ENCODE measurements around the gene PRKAG3.
A peak's percentile ranks its signal among the peaks of the same experiment; 100 is the strongest.
"Not testable (repeated sequence)": the region's sequence is repeated elsewhere in the genome, so short reads cannot be mapped to it uniquely, and the experiment has no call there.

The PRKAG3 gene

GRCh38 chr2:218861645-218862318 is 30.2 kb upstream of the PRKAG3 start:
- no peak for DNase-seq

DNA sequence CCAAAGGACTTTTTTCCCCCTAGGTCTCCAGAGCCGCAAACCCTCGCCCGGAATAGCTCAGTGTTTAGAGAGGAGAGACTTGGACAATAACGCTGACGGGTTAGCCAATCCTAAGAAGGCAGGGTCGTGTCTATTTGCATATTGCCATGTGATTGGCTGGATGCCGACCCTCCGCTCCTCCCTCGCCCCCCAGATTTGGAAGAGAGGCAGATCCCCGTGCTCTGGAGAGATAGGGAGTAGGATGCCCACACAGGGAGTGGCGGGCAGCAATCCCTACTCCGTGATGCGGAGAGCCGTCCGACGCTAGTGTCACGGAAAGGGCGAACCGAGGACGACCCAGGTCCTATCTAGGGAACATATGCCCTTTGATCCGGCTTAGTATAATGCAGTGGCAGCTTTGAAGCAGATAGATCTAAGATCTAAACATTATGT is 29.4 kb upstream of the PRKAG3 start:
- peak; percentile 86 for DNase-seq

DNA sequence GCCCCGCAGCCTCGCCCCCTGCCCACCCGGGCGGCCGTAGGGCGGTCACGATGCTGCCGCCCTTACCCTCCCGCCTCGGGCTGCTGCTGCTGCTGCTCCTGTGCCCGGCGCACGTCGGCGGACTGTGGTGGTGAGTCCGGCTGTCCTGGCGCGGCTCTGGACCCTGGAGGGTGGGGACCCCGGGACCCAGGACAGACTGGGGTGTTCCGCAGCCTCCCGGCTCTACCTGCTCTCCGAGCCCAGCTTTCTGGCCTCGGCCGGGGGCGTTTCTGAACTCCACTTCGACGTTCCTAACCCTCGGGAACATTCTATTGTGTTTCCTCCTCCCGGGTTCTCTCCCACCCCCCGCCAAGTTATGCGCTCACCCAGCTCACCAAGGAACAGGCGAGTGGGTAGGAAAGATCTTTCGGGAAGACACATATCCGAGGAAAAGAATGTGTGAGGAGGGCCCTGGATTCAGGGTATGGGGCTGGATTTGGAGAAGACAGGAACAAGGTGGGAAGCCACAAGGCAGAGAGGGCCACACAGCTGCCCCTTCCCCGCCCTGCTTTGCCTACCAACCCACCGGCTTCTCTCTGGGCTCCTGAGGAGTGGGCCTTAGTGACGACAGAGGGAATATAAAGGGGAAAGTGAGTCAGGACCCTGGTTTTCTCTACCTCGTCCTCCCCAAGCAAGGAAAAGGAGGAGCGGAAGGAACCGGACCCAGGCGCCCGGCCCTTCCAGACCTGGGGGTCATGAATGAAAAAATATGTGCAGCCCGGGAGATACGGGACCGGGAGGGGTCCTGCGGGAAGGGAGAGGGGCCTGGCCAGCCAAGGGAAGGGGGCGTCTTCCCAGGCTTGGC is 28.6 kb upstream of the PRKAG3 start:
- DNase-seq, result no peak

DNA sequence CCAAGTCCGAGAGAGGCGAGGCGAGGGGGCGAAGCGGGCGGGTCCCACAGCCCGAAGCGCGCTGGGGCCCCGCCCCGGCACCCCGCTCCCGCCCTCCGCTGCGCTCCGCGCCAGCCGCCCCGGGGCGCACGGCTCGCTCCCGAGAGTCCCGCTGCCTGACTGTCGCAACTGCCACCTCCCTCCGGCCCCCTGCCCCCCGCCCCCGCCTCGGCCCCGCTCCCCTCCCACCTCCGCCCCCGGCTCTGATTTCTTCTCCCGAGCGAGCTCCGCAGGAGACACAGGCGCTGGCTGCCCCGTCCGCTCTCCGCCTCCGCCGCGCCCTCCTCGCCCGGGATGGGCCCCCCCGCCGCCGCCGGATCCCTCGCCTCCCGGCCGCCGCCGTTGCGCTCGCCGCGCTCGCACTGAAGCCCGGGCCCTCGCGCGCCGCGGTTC is 28.0 kb upstream of the PRKAG3 start, which contains the start of gene WNT6:
WNT6 (plus strand) TSS at position 250 of the 432 bp plus-strand sequence. CDS start 233 bp downstream, outside the sequence.
- no peak for DNase-seq

DNA sequence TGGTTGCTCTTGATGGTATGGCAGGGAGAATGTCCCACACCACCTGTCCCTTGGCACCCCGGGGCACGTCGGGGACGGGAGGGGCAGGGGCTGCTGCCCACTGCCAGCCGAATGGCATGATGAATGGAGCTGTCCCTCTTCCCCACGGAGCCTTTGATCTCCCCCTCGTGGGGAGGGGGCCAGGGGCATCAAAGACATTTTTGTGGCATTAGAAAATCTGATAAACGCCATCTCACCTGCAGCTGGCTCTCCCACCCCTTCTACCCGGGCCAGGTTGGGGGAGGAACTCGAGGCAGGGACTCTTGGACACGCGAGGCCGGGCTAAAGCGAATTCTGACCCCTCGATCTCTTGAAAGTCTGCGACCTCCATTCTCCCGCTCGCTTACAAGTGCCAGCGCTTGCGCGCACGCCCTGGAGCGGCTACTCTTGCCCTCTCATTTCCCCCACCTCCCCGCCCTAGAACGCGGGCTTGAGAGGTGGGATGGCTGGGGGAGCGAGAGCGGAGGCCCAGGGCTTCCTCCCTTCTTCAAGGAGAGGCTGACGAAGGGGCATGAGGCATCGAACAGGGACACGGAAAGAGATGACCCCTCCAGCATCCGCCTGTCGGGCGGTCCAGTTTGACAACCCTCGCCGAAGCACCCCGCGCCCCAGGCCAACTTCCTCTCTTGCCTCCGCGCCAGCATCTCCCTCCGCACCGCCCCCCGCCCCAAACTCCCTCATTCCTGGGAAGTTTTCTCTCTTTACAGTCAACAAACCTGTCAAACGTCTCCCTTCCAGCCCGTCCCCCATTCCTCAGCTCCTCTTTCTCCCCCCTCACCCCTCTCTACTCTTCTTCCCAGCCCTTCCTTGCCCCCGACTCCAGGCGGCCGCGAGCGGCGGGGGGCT is 27.3 kb upstream of the PRKAG3 start:
- no peak for DNase-seq

DNA sequence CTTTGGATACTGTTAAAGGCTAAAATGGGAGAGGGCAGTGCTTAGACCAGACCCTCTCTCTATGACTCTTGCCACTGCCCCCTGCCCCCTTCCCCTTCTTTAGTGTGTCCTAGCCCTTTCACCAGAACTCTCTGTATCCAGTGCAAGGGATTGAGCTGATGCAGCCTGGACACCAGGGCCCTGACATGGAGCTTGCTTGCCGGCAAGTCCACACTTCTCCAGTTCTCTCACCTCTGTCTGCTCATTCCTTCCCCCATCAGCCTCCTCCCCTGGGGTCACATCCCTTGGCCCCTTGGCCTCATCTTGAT is 26.5 kb upstream of the PRKAG3 start:
- DNase-seq, result no peak

DNA sequence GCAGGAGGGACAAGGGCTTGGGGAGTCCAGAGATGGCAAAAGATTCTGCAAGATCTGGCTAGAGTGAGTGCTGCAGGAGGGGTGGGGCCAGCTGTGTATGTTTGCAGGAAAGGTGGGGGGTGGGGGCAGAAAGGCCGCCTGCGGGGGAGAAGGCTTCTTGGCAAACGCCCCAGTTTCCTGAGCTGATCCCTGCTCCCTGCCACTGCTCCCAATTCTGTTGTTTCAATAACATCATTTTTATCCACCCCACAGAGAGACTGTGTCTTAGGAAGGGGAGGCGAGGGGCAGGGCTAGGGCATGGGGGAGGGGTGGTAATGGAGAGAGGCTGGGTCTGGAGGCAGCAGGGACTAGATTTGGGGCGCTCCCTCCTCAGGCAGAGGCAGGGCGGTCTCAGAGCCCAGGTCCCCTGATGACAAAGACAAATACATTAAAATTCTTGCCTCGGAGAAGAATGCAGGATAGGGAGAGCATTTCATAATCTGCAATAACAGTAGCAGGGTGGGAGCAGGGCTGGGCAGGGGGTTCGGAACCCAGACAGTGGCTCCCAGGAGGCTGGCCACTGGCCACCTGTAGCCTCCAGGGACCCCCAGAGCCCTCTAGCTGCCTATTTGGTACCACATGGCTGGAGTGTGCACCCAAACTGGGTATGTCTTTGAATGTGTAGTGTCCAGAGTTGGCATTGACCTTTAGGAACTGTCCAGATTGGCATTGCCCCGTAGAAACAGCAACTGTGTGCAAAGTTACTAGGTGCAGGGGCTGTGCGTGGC is 26.0 kb upstream of the PRKAG3 start:
- DNase-seq, result no peak

GRCh38 chr2:218856896-218857243 is 25.3 kb upstream of the PRKAG3 start:
- no peak for DNase-seq

DNA sequence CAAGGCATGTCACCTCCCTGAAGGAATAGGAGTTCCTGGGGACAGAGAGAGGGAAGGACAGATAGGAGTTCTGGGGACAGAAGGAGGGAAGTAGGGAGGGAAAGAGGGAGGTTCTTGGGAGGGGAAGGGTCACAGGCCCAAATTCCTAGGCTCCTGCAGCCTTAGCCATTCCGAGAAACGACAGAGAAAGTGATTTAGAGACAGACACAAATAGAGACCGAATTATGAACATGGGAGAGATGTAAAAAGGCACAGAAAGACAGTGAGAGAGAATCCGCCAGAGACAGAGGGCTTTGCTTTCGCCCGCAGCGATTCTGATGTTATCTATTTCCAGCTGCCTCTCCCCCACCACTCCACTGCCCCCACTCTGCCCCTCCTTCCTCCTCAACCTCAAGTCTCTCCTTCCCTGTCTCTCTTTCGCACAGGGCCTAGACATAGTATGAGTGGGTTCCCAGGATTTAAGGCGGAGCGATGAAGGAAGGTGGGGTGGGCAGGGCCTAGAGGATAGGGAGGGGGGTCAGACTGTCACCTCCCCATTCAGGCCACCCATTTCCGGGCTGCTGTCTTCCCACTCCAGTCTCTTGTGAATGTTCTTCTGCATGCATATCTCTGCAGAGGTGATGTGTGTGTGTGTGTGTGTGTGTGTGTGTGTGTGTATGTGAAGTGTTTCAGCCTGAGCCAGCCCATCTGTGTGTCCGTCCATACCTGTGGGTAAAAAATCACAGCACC is 24.7 kb upstream of the PRKAG3 start:
- peak; percentile 26 for DNase-seq

- no peak for DNase-seq
Measured at GRCh38 chr2:218855305-218856166, 23.9 kb upstream of the PRKAG3 start.

GRCh38 chr2:218854860-218855259 is 23.3 kb upstream of the PRKAG3 start:
- no peak for DNase-seq

GRCh38 chr2:218853766-218854165 is 22.2 kb upstream of the PRKAG3 start:
- no peak for DNase-seq

DNA sequence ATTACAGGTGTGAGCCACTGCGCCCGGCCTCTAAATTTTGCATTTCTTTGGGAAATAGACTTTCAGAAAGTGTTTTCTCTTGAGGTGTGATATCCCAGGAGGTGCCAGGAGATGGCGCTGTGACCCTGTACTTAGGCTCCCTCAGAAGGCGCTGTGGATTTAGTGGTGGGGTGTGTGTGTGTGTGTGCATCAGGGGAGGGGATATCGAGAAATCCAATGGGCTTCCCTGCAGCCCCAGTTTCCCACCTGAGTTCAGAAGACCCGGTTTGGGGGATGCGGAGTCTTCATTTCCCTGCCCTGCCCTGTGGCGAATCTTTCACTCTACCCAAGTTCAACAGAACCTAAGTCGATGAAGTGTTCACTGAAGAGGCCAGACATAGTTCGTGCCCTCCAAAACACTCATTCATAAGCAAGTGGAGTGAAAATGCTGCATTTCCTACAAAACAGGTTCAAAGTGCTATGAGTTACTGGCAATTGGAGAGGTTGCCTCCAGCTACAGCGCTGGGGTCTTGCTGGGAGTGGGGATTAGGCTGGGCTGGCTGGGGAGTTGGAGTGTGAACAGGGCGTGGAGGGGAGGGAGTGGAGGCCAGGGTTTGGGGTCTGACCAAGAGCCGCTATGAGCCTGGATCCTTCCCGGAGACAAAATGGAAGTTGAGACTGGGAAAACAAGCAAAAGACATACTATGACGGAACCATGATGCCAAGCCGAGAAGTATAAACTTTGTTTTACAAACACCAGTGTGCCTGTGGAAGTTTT is 21.5 kb upstream of the PRKAG3 start:
- DNase-seq, result peak; percentile 79

GRCh38 chr2:218851286-218851685 is 19.7 kb upstream of the PRKAG3 start:
- DNase-seq, result no peak

GRCh38 chr2:218850796-218851195 is 19.2 kb upstream of the PRKAG3 start:
- no peak for DNase-seq

DNA sequence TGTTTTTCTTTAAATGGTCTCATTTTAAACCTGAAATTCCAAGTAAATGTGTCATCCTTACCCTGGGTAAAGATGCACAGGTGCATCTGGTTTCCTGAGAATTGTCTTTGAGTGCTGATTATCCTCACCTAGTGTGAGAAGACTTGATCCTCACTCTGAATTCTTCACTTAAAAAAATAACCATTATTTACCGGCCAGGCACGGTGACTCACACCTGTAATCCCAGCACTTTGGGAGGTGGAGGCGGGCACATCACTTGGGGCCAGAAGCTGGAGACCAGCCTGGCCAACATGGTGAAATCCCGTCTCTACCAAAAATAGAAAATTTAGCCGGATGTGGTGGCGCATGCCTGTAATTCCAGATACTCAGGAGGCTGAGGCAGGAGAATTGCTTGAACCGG is 18.1 kb upstream of the PRKAG3 start:
- no peak for DNase-seq

GRCh38 chr2:218846963-218847362 is 15.4 kb upstream of the PRKAG3 start:
- not testable (repeated sequence) for DNase-seq

DNA sequence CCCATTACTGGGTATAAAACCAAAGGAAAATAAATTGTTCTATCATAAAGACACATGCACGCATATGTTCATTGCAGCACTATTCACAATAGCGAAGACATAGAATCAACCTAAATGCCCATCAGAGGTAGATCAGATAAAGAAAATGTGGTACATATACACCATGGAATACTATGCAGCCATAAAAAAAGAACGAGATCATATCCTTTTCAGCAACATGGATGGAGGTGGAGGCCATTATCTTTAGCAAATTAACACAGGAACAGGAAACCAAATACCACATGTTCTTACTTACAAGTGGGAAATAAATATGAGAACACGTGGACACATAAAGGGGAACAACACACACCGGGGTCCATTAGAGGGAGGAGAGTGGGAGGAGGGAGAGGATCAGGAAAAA is 12.7 kb upstream of the PRKAG3 start:
- DNase-seq, result not testable (repeated sequence)

GRCh38 chr2:218839888-218840287 is 8.3 kb upstream of the PRKAG3 start:
- no peak for DNase-seq

DNA sequence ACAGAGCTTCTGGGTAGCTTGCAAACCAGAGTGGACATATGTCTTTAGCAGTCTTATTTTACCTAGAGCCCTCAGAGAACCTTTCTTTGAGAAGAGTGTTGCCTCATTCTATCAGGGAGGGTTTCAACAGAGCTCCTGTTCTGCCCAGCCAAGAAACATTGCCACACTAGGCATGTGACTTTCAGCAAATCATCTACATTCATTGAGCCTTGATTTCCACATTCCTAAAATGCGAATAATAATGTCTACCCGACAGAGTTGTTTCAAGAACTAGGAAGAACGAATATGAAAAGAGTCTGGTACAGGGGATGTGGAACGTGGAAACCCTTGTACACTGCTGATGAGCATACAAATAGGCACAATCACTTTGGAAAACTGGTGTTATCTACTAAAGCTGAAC is 7.8 kb upstream of the PRKAG3 start:
- DNase-seq, result no peak

Measured in hematopoietic multipotent progenitor cell treated with erythropoietin and hydrocortisone succinate and interleukin-3 and kit ligand, for 6 days (in vitro differentiated cells).